Skin epidermis (tissue), 12 donors: ENCODE data around the gene ST6GAL1.
"Not testable (repeated sequence)": the region's sequence is repeated elsewhere in the genome, so short reads cannot be mapped to it uniquely, and the experiment has no call there.

Source experiments
- H3K27ac ChIP-seq, 21 experiments: fragments of 200-600 bp; sonication (generic) in 11 of 21; one replicate each; pipeline ENCODE4 v1.5.0; 2020; ENCODE audit warnings: mild to moderate bottlenecking in 3 of 21, inconsistent platforms in 2 of 21, moderate library complexity in 2 of 21
- H3K4me3 ChIP-seq, 7 experiments: fragments of 200-600 bp; sonication (generic) in 2 of 7; one replicate each; pipeline ENCODE4 v1.5.0; 2020; ENCODE audit warnings: inconsistent platforms in 2 of 7, mild to moderate bottlenecking in 2 of 7, moderate library complexity in 1 of 7

The ST6GAL1 gene

GRCh38 chr3:186930143-186930640 is at the start of gene ST6GAL1:
ST6GAL1 (plus strand) TSS chr3:186930526; CDS start chr3:187042704, 112,178 bp downstream.
- H3K27ac ChIP-seq, result peak within 1 kb of the TSS; percentile 62 to 96 (median 81)
- H3K4me3 ChIP-seq, result peak within 1 kb of the TSS; percentile 40 to 81 (median 68)

DNA sequence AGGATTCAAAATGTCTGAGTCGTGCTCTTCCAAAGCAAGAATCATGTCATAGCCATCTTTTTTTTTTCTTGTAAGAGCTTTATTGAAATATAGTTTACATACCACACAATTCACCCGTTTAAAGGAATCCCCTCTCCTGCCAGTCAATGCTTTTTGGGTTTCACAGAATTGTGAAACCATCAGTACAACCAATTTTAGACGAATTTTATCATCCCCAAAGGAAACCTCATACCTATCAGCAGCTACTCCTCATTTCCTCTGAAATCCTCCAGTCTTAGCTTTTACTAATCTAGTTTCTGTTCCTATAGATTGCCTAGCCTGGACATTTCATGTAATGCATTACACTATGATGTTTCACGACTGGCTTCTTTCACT is 48.2 kb upstream of the ST6GAL1 start:
- Histone ChIP-seq H3K4me3 (no peak overlapping the region), H3K27ac (no peak overlapping the region)

DNA sequence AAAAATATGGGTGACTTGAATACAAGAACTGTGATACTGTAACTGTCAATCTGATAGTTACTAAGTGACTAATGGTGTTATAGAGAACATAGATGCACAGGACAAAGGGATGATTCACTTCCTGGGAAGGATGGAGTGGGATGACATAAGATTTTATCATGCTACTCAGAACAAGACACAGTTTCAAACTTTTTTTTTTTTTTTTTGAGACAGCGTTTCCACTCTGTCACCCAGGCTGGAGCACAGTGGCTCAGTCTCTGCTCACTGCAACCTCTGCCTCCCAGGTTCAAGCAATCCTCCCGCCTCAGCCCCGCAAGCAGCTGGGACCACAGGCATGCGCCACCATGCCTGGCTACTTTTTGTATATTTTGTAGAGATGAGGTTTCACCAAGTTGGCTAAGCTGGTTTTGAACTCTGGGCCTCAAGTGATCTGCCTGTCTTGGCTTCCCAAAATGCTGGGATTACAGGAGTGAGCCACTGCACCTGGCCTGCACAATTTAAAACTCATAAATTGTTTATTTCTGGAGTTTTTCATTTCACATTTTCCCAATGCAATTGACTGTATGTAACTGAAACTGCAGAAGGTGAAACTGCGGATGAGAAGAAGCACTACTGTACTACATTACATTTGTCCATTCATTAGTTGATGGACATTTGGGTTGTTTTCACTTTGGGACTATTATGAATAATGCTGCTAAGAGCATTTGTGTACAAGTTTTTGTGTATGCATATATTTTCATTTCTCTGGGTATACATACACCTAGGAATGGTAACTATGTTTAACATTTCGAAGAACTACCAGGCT is 47.2 kb upstream of the ST6GAL1 start:
- H3K4me3 ChIP-seq, result no peak overlapping the region
- no peak overlapping the region for H3K27ac ChIP-seq

- no peak overlapping the region for H3K27ac ChIP-seq
- H3K4me3 ChIP-seq, result no peak overlapping the region
Observed at GRCh38 chr3:186883686-186884058, 46.7 kb upstream of the ST6GAL1 start.

GRCh38 chr3:186884868-186885267 is 45.5 kb upstream of the ST6GAL1 start:
- H3K4me3 ChIP-seq, H3K27ac ChIP-seq: not testable (repeated sequence)

DNA sequence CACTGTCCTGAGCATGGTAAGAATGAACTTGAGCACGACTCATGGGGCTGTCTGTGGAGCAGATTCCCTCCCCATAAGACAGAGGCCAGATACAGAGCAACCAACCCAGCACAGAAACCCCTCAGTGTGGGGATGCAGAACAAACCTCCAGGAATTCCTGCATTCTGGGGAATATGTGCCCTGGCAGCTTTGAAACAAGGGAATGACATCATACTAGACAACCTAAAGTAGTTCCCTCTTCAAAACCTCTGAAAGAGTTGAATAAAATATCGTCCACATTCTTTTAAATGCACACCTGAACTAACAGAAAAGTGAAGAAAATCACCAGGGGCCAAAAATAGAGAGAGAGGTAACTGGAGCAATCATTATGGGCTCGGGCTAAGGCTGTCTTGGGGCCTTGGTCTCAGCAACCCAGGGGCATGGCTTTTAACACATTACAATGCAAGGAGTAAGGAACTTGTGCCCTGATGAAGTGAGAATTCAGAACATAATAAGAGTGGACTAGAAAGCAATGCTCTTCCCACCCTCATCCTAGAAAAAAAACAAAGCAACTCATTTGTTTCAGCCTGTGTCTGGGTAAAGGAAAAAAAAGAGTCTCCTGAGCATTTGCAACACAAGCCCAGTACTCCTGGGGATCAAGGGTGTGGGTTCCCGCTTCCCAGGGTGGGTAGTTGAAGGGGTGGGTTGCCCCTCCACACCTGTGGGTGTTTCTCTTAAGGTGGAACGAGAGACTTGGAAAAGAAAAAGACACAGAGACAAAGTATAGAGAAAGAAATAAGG is 43.9 kb upstream of the ST6GAL1 start:
- Histone ChIP-seq H3K27ac (no peak overlapping the region), H3K4me3 (no peak overlapping the region)

- H3K27ac ChIP-seq, result not testable (repeated sequence)
Observed at GRCh38 chr3:186887507-186887938, 42.8 kb upstream of the ST6GAL1 start.

GRCh38 chr3:186888569-186888968 is 41.8 kb upstream of the ST6GAL1 start:
- H3K4me3 ChIP-seq, result no peak overlapping the region
- H3K27ac ChIP-seq, result no peak overlapping the region

More at GRCh38 chr3:186887507-186887938, 42.8 kb upstream of the ST6GAL1 start:
- H3K4me3 ChIP-seq, result not testable (repeated sequence)

GRCh38 chr3:186889698-186890097 is 40.6 kb upstream of the ST6GAL1 start:
- not testable (repeated sequence) for H3K27ac ChIP-seq, H3K4me3 ChIP-seq

- no peak overlapping the region for H3K27ac ChIP-seq
- H3K4me3 ChIP-seq, result no peak overlapping the region
Observed at GRCh38 chr3:186890911-186891310, 39.4 kb upstream of the ST6GAL1 start.

DNA sequence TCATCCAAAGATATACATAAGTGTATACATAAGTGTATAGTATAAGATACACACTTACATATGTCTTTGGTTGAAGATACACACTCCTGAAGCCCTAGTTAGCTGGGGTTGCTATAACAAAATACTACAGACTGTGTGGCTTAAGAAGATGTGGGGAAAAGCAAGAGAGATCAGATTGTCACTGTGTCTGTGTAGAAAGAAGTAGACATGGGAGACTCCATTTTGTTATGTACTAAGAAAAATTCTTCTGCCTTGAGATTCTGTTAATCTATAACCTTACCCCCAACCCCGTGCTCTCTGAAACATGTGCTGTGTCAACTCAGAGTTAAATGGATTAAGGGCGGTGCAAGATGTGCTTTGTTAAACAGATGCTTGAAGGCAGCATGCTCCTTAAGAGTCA is 37.3 kb upstream of the ST6GAL1 start:
- not testable (repeated sequence) for H3K27ac ChIP-seq, H3K4me3 ChIP-seq

GRCh38 chr3:186895406-186895805 is 34.9 kb upstream of the ST6GAL1 start:
- Histone ChIP-seq H3K27ac (no peak overlapping the region), H3K4me3 (no peak overlapping the region)

- H3K27ac ChIP-seq, result peak overlapping the region in 1 of 21 experiments; percentile 22
Observed at GRCh38 chr3:186896006-186896405, 34.3 kb upstream of the ST6GAL1 start.

DNA sequence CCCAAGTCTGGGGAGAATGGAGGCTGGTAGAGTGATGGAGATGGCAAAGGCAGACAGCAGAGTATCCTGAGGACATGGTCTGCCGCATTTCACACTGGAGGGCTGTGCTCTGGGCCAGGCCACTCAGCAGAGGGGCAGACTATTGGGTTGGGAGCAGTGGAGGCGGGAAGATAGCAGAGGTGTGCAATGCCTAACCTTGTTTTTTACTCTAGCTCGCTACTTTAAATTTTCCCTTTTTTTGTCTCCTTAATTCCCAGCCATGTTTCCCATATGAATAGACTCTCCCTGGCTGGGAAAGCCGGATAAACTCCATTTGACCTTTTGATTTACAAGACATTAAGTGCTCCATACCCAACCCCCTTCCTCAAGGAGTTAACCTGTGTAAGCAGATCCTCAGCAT is 33.5 kb upstream of the ST6GAL1 start:
- H3K4me3 ChIP-seq, result no peak overlapping the region

More at GRCh38 chr3:186896006-186896405, 34.3 kb upstream of the ST6GAL1 start:
- no peak overlapping the region for H3K4me3 ChIP-seq

DNA sequence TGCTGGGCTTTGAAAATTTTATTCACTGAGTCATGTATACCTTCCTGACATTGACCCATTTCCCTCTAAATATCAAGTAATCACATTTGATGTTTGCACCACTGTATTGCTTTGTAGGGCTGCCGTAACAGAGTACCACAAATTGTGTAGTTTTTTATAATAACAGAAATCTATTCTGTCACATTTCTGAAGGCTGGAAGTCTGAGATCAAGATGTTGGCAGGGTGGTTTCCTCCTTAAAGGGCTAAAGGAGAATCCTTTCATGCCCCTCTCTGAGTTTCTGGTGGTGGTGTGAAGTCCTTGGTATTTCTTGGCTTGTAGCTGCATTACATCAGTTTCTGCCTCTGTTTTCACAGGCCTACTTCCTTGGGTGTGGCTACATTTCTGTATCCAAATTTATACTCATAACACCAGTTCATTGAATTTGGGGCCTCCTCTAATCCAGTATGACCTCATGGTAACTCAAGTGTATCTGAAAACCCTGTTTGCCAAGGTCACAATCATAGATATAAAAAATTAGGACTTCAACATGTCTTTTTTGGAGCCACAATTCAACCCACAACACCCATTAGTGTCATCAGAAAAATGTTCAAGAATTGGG is 29.1 kb upstream of the ST6GAL1 start:
- H3K27ac ChIP-seq, result no peak overlapping the region

More for the DNA sequence above, 33.5 kb upstream of the ST6GAL1 start:
- H3K27ac ChIP-seq, result no peak overlapping the region

GRCh38 chr3:186902154-186902553 is 28.2 kb upstream of the ST6GAL1 start:
- no peak overlapping the region for H3K27ac ChIP-seq
- no peak overlapping the region for H3K4me3 ChIP-seq

More for the DNA sequence above, 29.1 kb upstream of the ST6GAL1 start:
- H3K4me3 ChIP-seq, result no peak overlapping the region

DNA sequence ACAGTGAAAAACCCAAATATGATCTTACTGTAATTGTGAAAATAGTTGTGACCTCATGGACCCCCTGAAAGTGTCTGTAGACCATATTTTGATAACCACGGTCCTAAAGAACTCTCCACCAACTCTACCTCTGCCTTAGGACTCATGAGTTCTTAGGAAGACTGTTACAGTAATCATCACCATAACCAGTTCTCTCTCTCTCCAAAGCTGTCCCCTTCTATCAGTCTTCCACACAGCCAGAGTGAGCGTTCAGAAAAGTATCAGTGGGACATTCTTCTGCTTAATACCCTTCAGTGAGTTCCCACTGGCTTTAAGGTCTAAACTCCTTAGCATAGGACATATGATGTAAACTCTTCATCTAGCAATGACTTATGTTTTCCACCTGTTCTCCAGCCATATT is 27.6 kb upstream of the ST6GAL1 start:
- Histone ChIP-seq H3K4me3 (no peak overlapping the region), H3K27ac (no peak overlapping the region)

GRCh38 chr3:186903676-186904075 is 26.6 kb upstream of the ST6GAL1 start:
- H3K4me3 ChIP-seq, H3K27ac ChIP-seq: not testable (repeated sequence)

DNA sequence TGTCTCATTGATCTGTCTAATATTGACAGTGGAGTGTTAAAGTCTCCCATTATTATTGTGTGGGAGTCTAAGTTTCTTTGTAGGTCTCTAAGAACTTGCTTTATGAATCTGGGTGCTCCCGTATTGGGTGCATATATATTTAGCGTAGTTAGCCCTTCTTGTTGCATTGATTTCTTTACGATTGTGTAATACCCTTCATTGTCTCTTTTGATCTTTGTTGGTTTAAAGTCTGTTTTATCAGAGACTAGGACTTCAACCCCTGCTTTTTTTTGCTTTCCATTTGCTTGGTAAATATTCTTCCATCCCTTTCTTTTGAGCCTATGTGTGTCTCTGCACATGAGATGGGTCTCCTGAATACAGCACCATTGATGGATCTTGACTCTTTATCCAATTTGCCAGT is 23.3 kb upstream of the ST6GAL1 start:
- not testable (repeated sequence) for H3K27ac ChIP-seq, H3K4me3 ChIP-seq
